Type B pancreatic cell (in vitro differentiated cells): Measurements from ENCODE around the gene BMP10. TPM values are rescaled to one million over a fixed set of nuclear protein-coding genes. Genes with fewer than 3 reads are reported as not detected.

Experiments used
- DNase-seq: peaks from one replicate; pipeline ENCODE4 v3.0.0; 2021; ENCODE audit warnings: mixed read lengths; ENCODE audit not compliant: unreplicated experiment; ENCODE audit errors: extremely low spot score
- H3K27ac Mint-ChIP-seq: 2 replicates; pipeline ENCODE4 v1.8.0; 2021; ENCODE audit warnings: mild to moderate bottlenecking, mixed read lengths
- H3K27me3 Mint-ChIP-seq: 2 replicates; pipeline ENCODE4 v1.8.0; 2021; ENCODE audit warnings: mixed read lengths
- H3K36me3 Mint-ChIP-seq: 2 replicates; pipeline ENCODE4 v1.8.0; 2021; ENCODE audit warnings: mixed read lengths
- H3K4me1 Mint-ChIP-seq: one replicate; pipeline ENCODE4 v1.8.0; 2021; ENCODE audit warnings: mixed read lengths; ENCODE audit not compliant: unreplicated experiment
- H3K4me3 Mint-ChIP-seq: 2 replicates; pipeline ENCODE4 v1.8.0; 2021; ENCODE audit warnings: mild to moderate bottlenecking, mixed read lengths
- H3K9me3 Mint-ChIP-seq: 2 replicates; pipeline ENCODE4 v1.8.0; 2021; ENCODE audit warnings: mixed read lengths
- long read RNA-seq: library from polyadenylated mRNA; unstranded; transcript quantifications from one replicate; pipeline ENCODE4 v2.0.0, GENCODE V29; 2020
- total RNA-seq: library from RNA; stranded (reverse); gene quantifications from 2 replicates; pipeline ENCODE4 v1.2.1, GENCODE V29; 2021; ENCODE audit warnings: low replicate concordance
- TF ChIP-seq, protein P1 (sequence below): fragments of 200-600 bp; sonication (generic); conservative IDR thresholded peaks from 2 replicates; pipeline ENCODE4 v1.5.0; 2021; ENCODE audit warnings: antibody characterized with exemption, mild to moderate bottlenecking

Gene BMP10
- 0.36 TPM in 1 of 2 replicates, not detected in the other for total RNA-seq
- long read RNA-seq, result 0 reads

DNA sequence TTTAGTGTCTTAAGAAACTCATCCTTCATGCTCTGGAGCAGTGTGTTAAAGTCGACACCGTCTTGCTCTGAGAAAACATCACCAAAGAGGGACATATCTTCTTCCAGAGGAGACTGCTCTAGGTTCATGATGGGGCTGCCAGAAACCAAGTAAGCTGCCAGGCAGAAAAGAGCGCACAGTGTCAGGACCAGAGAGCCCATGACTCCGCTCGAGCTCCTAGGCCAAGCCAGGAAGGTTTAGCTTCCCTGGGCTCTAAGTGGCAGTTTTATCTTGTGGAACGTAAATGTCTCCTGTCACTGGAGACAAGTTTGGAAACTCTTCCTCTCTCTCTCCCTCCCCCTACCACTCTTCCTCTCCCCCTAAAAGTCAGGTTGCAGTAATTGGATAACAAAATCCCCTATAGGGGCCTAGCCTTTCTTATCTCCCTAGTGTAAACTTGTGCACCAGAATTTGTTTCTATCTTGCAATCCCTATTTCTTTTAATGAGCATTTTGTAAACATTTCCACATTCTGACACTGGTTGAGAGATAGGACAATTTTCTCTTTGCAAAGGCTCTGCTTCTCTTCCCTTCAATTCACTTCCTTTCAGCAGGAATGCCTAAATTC is at the start of gene BMP10:
TSS of gene BMP10 (minus strand) at position 239 of the 606 bp plus-strand sequence. CDS start at position 200, 39 bp downstream.
- H3K27ac Mint-ChIP-seq, result no peak within 1 kb of the TSS
- no peak for DNase-seq
- no peaks in the 10 kb centered on the region for H3K27me3 Mint-ChIP-seq
- H3K9me3 Mint-ChIP-seq, result no peaks in the 10 kb centered on the region
- H3K4me3 Mint-ChIP-seq, result no peak within 1 kb of the TSS
- no peaks in the 10 kb centered on the region for H3K4me1 Mint-ChIP-seq
- H3K36me3 Mint-ChIP-seq, result no peaks in the 10 kb centered on the region
- TF ChIP-seq, protein P1, sequence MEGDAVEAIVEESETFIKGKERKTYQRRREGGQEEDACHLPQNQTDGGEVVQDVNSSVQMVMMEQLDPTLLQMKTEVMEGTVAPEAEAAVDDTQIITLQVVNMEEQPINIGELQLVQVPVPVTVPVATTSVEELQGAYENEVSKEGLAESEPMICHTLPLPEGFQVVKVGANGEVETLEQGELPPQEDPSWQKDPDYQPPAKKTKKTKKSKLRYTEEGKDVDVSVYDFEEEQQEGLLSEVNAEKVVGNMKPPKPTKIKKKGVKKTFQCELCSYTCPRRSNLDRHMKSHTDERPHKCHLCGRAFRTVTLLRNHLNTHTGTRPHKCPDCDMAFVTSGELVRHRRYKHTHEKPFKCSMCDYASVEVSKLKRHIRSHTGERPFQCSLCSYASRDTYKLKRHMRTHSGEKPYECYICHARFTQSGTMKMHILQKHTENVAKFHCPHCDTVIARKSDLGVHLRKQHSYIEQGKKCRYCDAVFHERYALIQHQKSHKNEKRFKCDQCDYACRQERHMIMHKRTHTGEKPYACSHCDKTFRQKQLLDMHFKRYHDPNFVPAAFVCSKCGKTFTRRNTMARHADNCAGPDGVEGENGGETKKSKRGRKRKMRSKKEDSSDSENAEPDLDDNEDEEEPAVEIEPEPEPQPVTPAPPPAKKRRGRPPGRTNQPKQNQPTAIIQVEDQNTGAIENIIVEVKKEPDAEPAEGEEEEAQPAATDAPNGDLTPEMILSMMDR, result no peak

DNA sequence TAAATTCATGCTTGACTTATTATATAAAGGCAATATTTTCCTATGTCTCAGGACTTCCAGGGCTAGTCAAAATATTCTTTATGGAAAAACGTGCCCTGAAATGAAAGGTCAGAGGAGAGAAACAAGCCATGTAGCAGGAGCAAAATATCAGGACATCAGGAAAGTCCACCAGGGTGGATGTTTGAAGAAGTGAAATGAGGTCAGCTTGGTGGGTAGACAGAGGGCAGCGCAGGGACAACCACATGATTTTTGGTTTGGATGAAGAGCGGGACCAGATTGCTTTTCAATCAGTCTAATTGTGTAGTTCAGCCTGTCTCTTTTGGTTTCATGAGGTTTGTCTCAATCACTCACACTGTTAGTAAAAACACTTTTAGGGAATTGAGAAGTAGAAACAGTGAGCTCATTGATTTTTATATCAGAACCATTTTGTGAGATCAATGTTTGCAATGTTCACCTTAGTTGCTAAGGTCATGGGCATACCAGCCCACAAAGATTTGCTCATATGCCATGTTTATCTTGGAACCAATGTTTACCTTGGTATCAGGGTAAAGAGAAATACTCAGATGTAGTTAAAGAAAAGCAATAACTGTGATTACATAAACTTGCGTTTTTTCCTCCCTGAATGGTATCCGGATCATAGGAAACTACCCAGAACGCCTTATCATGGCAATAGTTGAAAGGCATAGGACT is 49.4 kb upstream of the BMP10 start:
- TF ChIP-seq, protein P1, result no peak
- peaks cover 15% of the 10 kb centered on the region for H3K27me3 Mint-ChIP-seq
- H3K4me3 Mint-ChIP-seq, result no peak overlapping the region
- H3K4me1 Mint-ChIP-seq, result no peaks in the 10 kb centered on the region
- H3K27ac Mint-ChIP-seq, result peak overlapping the region; percentile 3
- no peaks in the 10 kb centered on the region for H3K9me3 Mint-ChIP-seq
- no peaks in the 10 kb centered on the region for H3K36me3 Mint-ChIP-seq
- no peak for DNase-seq

GRCh38 chr2:68918497-68918896 is 47.3 kb upstream of the BMP10 start:
- DNase-seq, result no peak
- Mint-ChIP-seq H3K4me1 (no peaks in the 10 kb centered on the region), H3K4me3 (no peak overlapping the region), H3K36me3 (no peaks in the 10 kb centered on the region), H3K27ac (no peak overlapping the region), H3K9me3 (no peaks in the 10 kb centered on the region), H3K27me3 (peaks cover 6% of the 10 kb centered on the region)
- TF ChIP-seq, protein P1, result no peak

- DNase-seq, result no peak
- Mint-ChIP-seq H3K36me3 (no peaks in the 10 kb centered on the region), H3K27me3 (peaks cover 4% of the 10 kb centered on the region), H3K9me3 (no peaks in the 10 kb centered on the region), H3K4me3 (no peak overlapping the region), H3K4me1 (no peaks in the 10 kb centered on the region), H3K27ac (no peak overlapping the region)
- TF ChIP-seq, protein P1, result no peak
Measured at GRCh38 chr2:68917034-68917718, 46.0 kb upstream of the BMP10 start.

- Mint-ChIP-seq H3K36me3 (no peaks in the 10 kb centered on the region), H3K27me3 (no peaks in the 10 kb centered on the region), H3K4me1 (no peaks in the 10 kb centered on the region), H3K27ac (no peak overlapping the region), H3K4me3 (no peak overlapping the region), H3K9me3 (no peaks in the 10 kb centered on the region)
- TF ChIP-seq, protein P1, result no peak
- no peak for DNase-seq
Measured at GRCh38 chr2:68916226-68916625, 45.0 kb upstream of the BMP10 start.
